ENCODE results near the gene TOX4.
"Not testable (repeated sequence)": the region's sequence is repeated elsewhere in the genome, so short reads cannot be mapped to it uniquely, and the experiment has no call there.

The TOX4 gene

GRCh38 chr14:21476925-21477681 is at the start of gene TOX4, which contains the start of gene RAB2B:
Gene TOX4 (plus strand): TSS chr14:21477195. CDS start chr14:21477279, 84 bp downstream.
Gene RAB2B (minus strand): TSS chr14:21476959. CDS start chr14:21476872, 87 bp downstream.
- peak; percentile 99 for DNase-seq

DNA sequence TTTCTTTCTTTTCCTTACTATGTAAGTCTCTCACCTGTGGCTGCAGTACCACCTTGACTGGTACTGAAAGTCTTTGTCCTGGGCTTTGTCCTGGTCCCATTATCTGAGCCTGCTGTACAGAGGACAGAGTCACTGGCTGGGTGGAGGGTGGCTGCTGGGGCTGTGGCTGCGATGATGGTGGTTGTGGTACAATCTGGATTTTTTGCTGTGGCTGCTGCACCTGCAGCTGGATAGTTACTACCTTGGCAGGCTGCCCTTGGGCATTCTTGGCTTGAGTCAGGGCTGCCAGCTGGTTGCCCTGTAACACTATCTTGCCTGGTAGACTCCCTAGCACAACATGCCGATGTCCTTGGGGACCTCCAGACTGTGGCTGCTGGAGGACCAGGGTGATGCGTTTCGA is 48.1 kb upstream of the TOX4 start:
- DNase-seq, result peak; percentile 94

- no peak for DNase-seq
These were observed 45.9 kb upstream of the TOX4 start for GRCh38 chr14:21431126-21431525.

GRCh38 chr14:21436567-21437062 is 40.4 kb upstream of the TOX4 start:
- DNase-seq, result no peak

DNA sequence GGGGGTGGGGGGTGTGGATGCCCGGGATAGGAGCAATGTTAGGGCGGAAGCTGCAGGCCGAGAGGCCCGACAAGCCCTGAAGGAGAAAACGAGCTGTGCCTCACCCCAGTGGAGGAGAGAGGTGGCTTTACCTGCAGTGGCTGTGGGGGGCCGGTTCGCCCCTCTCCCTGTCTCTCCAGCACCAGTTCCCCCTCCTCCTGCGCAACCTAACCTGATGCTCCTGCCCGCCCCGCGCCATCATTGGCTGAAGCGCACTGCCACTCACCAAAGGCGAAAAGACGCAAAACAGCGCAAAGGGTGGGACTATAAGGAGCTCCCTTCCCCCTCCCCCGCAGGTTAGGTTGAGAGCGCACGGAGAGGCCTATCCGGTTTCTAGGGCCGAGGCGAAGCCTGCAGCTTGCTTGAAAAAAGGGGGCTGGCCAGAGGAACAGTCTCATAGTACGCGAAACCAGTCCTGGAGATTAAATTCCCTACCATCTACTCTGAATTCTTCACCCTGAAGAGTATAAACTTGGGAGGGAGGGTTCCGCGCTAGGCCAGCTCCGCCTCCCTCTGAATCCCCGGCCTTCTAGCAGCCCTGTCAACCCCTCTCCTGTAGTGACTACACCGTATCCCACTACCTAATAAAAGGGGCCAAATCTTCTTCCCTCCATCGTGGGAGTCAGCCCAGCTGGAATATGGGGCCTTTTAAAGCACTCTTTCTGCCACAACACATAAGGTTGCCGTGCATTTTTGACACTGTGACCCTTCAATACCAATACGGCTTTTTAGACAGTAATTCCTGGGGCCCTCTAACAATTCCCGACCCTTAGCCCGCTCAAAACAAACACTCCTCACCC is 39.7 kb upstream of the TOX4 start:
- DNase-seq, result peak; percentile 100

GRCh38 chr14:21440859-21441258 is 36.1 kb upstream of the TOX4 start:
- no peak for DNase-seq

DNA sequence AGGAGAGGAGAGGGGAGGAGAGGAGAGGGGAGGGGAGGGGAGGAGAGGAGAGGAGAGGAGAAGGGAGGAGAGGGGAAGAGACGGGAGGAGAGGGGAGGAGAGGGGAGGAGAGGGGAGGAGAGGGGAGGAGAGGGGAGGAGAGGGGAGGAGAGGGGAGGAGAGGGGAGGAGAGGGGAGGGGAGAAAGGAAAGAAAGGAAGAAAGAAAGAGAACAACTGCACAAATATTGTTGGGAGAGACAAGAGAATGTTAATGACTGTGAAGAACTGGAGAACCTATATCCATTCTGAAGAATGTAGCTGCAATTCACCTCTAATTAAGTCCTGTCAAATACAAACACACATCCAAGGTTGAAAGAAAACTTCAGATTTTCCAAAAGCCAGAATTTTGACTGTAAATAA is 34.3 kb upstream of the TOX4 start:
- DNase-seq, result not testable (repeated sequence)

DNA sequence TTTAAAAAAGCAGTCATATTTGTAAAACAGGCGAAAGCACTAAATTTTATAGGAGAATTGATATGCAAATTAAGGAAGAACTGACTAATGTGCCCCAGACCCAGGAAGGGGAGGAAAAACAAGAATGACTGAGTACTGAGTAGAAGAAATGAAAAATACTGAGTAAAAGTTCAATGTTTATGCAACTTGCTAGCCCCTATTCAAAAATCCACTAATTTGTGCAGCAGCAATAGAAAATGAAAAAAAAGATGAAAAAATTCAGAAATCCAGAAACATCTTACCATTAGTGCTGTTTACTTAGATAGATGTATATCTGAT is 27.1 kb upstream of the TOX4 start:
- DNase-seq, result no peak

DNA sequence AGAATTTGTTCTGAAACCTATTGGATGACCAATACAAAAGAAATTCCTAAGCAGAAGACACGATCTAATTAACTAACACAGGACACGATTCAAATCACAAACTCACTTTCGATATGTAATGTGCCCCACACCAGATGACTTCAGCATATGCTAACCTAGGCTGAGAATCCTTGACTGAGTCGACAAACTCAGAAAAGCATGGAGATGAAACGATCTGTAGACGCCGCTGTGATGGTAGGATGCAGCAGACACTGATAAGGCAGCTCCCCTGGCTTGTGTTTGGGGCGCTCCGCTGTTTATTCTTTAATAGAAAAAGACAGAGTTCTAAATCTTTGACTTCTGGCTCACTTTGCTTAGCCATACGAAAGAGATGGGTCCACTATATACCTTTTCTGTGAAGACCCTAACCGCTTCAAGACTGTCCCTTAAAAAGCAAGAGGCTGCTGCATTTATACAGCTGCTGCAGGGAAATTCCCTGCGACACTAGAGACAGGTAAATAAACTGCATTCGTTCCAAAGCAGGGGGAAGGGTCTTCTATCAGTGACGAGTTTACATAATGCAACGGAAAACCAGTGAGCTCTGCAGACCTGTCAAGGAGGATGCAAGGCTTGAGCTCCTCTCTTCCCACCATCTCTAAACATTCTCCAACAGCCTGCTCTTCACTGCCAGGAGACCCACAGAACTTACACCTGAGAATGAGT is 22.0 kb upstream of the TOX4 start:
- DNase-seq, result peak; percentile 4

DNA sequence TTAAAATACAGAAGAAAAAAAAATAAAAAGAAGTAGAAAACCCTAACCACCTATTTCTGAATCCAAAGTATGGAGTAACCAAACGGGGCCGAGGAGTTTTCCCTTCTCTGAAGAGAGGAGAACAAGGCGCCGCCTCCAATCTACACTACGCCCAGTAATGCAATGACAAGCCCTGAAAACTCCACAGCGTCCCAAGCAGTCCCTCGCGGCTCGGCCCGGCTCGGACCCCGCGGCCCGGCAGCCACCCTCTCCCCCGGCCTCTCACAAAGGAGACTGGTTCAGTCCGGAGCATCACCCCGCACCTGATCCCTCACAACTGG is 21.4 kb upstream of the TOX4 start:
- no peak for DNase-seq

DNA sequence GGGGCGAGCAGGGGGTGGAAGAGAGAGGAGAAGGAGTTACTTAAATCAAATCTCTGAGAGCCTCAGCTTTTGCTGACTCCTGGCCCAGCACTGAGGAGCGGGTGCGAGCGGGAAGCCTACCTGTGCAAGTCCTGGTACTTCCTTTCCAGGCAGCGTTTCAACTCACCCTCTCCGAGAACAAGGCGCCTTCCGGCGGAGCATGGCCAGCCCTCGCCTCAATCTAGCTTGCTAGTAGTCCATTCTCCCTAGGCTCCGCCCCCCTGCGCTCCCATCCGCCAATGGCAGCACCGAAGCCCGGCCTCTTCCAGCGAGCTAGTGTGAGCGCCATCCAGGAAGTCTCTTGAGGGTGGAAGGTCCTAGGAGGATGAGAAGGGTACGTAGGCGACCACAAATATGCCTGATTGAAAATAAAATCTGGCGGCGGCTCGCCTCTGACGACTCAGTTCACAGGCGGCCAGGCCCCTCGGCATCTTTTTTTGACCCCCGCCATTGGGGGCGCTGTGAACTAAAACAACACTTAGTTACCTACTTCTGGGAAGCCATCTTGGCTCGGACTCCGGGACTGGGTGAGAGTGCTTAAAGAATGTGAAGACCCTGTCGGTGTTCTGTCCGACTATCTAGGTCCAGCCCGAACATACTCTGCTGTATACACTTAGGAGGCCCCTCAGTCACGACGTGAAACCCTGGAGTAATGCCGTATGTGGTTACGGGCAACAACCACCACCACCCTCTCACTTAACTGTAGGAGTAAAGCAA is 20.9 kb upstream of the TOX4 start, which contains the start of gene CHD8:
Gene CHD8 (minus strand): TSS at position 212 of the 756 bp plus-strand sequence. CDS start 24,480 bp downstream, outside the sequence.
- peak; percentile 99 for DNase-seq

DNA sequence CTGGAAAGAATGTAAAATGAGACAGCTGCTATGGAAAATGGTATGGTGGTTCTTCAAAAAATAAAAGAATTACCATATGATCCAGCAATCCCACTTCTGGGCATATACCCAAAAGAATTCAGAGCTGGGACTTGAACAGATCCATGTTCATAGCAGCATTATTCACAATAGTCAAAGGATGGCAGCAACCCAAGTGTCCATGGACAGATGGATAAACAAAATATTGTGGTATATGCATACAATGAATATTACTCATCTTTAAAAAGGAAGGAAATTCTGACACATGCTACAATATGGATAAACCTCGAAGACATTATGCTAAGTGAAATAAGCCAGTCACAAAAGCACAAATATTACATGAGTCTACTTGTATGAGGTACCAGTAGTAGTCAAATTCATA is 9.4 kb upstream of the TOX4 start:
- DNase-seq, result no peak

- DNase-seq, result no peak
These were observed 1.1 kb upstream of the TOX4 start for GRCh38 chr14:21475767-21476522.

- no peak for DNase-seq
These were observed 471 bp upstream of the TOX4 start for GRCh38 chr14:21476523-21476924.

GRCh38 chr14:21486640-21487087 is 9.7 kb downstream of the TOX4 start:
- no peak for DNase-seq

DNA sequence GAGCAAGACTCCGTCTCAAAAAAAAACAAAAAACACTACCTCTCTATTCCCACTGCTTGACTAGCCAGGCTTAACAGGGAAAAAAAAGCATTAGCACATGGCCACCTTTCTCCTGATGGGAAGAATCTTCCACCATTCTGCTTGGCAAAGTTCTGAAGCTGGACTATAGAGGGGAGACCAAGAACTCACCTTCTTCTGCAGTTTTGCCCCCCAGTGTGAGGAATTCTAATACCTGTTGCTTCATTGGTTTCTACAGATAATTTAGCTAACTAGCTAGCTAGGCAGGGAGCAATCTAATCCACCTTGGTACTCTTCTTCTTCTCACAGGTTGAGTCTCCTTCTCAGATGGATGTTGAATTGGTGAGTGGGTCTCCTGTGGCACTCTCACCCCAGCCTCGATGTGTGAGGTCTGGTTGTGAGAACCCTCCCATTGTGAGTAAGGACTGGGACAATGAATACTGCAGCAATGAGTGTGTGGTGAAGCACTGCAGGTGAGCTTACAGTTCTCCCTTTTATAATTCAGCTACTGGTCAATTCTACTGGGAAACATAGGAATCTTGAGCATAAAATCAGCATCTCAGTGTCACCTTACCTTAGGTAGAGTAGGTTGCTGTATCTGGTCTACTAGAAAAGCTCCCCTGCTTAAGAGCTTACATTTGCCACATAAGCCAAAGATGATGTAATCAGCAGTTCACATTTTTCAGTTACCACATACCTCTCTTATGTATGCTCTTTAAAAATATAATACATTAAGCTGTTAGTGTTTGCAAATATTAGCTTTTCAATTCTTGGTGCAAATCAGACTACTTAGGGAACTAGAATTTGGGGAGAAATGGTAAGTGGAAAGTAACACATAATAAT is 18.1 kb downstream of the TOX4 start:
- no peak for DNase-seq

DNA sequence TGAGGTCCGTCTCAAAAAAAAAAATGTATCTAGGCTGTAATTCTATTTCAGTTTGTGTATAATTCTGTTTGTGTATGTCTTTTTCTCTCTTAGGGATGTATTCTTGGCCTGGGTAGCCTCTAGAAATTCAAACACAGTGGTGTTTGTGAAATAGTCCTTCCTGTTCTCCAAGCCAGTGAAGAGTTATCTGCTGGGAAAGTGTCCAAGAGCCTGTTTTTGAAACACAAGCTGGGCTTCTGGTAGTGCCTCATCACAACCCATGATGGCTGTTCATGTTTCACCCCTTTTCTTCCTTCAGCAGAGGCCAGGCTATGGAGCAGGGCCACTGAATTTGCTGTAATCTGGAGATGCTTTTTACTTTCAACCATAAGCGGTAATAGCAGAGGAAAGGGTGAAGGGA is 19.5 kb downstream of the TOX4 start:
- no peak for DNase-seq

DNA sequence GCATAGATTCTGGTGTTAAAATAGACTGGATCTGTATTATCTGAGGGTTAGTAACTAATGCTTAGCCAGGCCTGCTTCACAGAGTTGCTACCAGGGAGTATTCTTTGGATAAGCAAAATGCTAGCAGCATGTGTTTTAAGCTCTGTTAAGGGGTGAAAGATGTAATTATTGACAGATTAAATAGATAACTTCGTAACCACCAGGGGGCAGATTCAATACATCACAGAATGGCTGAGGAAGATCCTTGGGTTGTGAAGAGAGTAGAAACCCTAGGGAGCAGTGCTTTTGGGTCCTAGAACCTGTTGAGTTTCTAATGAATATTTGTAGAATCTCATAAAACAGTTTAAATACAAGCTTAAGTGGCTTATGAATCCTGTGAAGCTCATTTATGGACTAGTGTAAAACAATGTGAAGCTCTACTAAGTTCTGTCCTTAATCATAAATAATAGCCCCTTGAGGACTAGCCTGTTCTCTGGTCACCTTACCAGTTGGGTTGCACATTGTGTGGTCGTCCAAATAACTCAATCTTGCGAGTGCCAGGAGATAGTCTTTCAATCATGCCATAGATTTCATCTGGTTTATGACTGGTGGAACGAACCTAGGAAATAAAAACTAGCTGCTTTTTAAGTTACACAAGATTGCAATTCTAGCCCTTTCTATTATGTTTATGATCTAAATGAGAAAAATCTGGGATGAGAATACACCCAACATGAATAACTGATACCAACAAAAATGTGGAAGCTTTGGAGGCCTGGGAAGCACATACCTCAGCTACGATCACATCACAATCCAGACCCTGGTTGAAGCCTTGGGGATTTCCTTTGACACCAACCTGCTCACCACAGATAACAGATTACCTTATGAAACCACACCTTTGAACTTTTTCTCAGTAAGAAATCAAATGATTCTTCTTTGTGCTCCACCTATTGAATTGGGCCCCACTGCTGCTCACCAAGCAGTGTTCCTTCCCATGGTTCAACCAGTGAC is 21.8 kb downstream of the TOX4 start:
- peak; percentile 23 for DNase-seq

DNA sequence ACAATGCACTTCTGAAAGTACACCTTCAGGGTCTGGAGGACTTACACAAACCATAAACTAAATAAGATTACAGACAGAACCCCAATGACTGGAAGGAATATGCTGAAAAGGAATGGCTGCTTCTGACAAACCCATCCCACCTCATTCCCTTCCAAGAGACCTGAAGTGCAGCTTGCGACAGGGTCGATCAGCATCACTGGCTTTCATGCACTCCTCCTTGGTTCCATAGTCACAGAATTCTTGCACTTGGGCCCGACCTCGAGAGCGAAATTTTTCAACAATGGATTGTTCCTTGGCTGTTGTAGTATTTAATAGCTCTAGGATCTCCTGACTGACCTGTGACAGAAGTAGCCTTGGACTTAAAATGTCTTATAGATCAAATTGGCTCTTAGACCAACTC is 24.6 kb downstream of the TOX4 start:
- no peak for DNase-seq

DNA sequence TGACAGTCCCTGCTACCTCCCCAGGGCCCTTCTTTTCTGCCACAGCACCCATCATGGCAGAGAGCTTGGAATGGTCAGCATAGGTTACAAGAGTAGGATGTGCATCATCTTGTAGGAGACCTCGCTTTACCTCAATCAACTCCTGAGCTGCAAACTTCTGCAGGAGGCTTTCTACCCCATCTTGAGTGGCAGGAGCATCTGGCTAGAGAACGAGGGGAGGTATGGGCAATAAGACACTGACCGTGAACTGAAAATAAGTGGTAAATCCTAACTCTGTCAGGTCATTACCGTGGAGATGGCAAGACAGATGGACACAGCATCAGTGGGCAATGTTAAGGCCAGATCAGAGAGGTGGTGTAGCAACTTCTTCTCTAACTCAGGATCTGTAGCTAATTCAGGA is 26.4 kb downstream of the TOX4 start:
- no peak for DNase-seq
